DOHH2 (cell line): ENCODE data around the gene GH2.

Experiments
- H3F3A ChIP-seq: fragments of 200-600 bp; sonication (generic), shearing (Covaris generic); 2 replicates; pipeline ENCODE4 v1.6.0; 2016; ENCODE audit warnings: antibody characterized with exemption, mild to moderate bottlenecking; ENCODE audit not compliant: control insufficient read depth, insufficient read depth
- H3K27ac ChIP-seq: fragments of 200-600 bp; sonication (generic); 2 replicates; pipeline ENCODE4 v1.5.1; 2014; ENCODE audit warnings: low read depth, mild to moderate bottlenecking, low read length, moderate library complexity
- H3K27me3 ChIP-seq: fragments of 200-600 bp; sonication (generic); 2 replicates; pipeline ENCODE4 v1.6.1; 2014; ENCODE audit warnings: mild to moderate bottlenecking, low read length, mixed read lengths; ENCODE audit not compliant: control insufficient read depth
- H3K36me3 ChIP-seq: fragments of 200-600 bp; sonication (generic); 2 replicates; pipeline ENCODE4 v1.6.1; 2014; ENCODE audit warnings: mild to moderate bottlenecking, low read length, moderate library complexity, mixed read lengths; ENCODE audit not compliant: control insufficient read depth
- H3K4me1 ChIP-seq: fragments of 200-600 bp; sonication (generic); 2 replicates; pipeline ENCODE4 v1.6.1; 2014; ENCODE audit warnings: mild to moderate bottlenecking, low read length, mixed read lengths; ENCODE audit not compliant: control insufficient read depth
- H3K4me2 ChIP-seq: fragments of 200-600 bp; sonication (generic); 2 replicates; pipeline ENCODE4 v1.6.0; 2014; ENCODE audit warnings: mild to moderate bottlenecking, low read length, moderate library complexity
- H3K4me3 ChIP-seq: fragments of 200-600 bp; sonication (generic); 2 replicates; pipeline ENCODE4 v1.5.1; 2014; ENCODE audit warnings: mild to moderate bottlenecking, low read length, mixed read lengths
- H3K79me2 ChIP-seq: fragments of 200-600 bp; sonication (generic); 2 replicates; pipeline ENCODE4 v1.6.1; 2014; ENCODE audit warnings: mild to moderate bottlenecking, low read length, mixed read lengths; ENCODE audit not compliant: control insufficient read depth
- H3K9me2 ChIP-seq: fragments of 200-600 bp; sonication (generic); replicated peaks from 2 replicates; pipeline ENCODE4 v1.6.1; 2014; ENCODE audit warnings: mild to moderate bottlenecking, low read length, mixed read lengths; ENCODE audit not compliant: control insufficient read depth
- H3K9me3 ChIP-seq: fragments of 200-600 bp; sonication (generic); 2 replicates; pipeline ENCODE4 v1.6.1; 2014; ENCODE audit warnings: antibody characterized with exemption, low read length, mixed read lengths; ENCODE audit not compliant: control insufficient read depth, insufficient read depth
- H4K20me1 ChIP-seq: fragments of 200-600 bp; sonication (generic); 2 replicates; pipeline ENCODE4 v1.6.0; 2014; ENCODE audit warnings: low read depth, mild to moderate bottlenecking, antibody characterized with exemption, low read length, moderate library complexity; ENCODE audit not compliant: control insufficient read depth, insufficient read depth
- CTCF ChIP-seq: fragments of 200-600 bp; sonication (generic); IDR thresholded peaks from one replicate; pipeline ENCODE4 v1.5.1; 2014; ENCODE audit warnings: antibody characterized with exemption, mild to moderate bottlenecking, low read depth, low read length; ENCODE audit not compliant: poor library complexity, severe bottlenecking
- EZH2phosphoT487 ChIP-seq: fragments of 200-600 bp; sonication (generic); IDR thresholded peaks from 2 replicates; pipeline ENCODE4 v1.6.1; 2017; ENCODE audit warnings: borderline replicate concordance, mild to moderate bottlenecking, antibody characterized with exemption, low read length, moderate library complexity, mixed read lengths

GH2 gene

GRCh38 chr17:63833741-63834373 lies 47.9 kb downstream of the GH2 start:
- Histone ChIP-seq H3K36me3 (peaks cover 94% of the 10 kb centered on the region), H3K27ac (no peak overlapping the region), H3K4me1 (peaks cover 26% of the 10 kb centered on the region), H3K79me2 (peaks cover 47% of the 10 kb centered on the region), H3K9me3 (no peaks in the 10 kb centered on the region), H4K20me1 (no peaks in the 10 kb centered on the region; the same call in 1 of the 2 replicates), H3K4me2 (no peak overlapping the region), H3K9me2 (no peaks in the 10 kb centered on the region), H3F3A (peaks cover 13% of the 10 kb centered on the region), H3K27me3 (no peaks in the 10 kb centered on the region), H3K4me3 (no peak overlapping the region)
- TF ChIP-seq CTCF (no peak), EZH2phosphoT487 (no peak)

GRCh38 chr17:63833026-63833740 lies 48.6 kb downstream of the GH2 start:
- no peak overlapping the region for H3K27ac ChIP-seq
- H3K36me3 ChIP-seq = peaks cover 94% of the 10 kb centered on the region
- H3K4me3 ChIP-seq = no peak overlapping the region
- H3F3A ChIP-seq = peaks cover 13% of the 10 kb centered on the region
- no peak for TF ChIP-seq EZH2phosphoT487
- TF ChIP-seq CTCF = no peak
- no peaks in the 10 kb centered on the region for H3K27me3 ChIP-seq
- peaks cover 47% of the 10 kb centered on the region for H3K79me2 ChIP-seq
- no peaks in the 10 kb centered on the region for H3K9me3 ChIP-seq
- no peak overlapping the region for H3K4me2 ChIP-seq
- H3K9me2 ChIP-seq = no peaks in the 10 kb centered on the region
- H4K20me1 ChIP-seq = peaks cover 5% of the 10 kb centered on the region; the same call in 1 of the 2 replicates
- peaks cover 28% of the 10 kb centered on the region for H3K4me1 ChIP-seq

- H3K36me3 ChIP-seq = peaks cover 97% of the 10 kb centered on the region
Observed at GRCh38 chr17:63832455-63832854, 49.3 kb downstream of the GH2 start.

More at GRCh38 chr17:63832455-63832854, 49.3 kb downstream of the GH2 start:
- Histone ChIP-seq H3K4me1 (peaks cover 30% of the 10 kb centered on the region), H3K27ac (no peak overlapping the region), H3F3A (peaks cover 13% of the 10 kb centered on the region), H3K79me2 (peaks cover 47% of the 10 kb centered on the region), H3K4me3 (no peak overlapping the region), H3K9me3 (no peaks in the 10 kb centered on the region), H3K27me3 (no peaks in the 10 kb centered on the region), H3K4me2 (no peak overlapping the region), H3K9me2 (no peaks in the 10 kb centered on the region), H4K20me1 (peaks cover 7% of the 10 kb centered on the region; the same call in 1 of the 2 replicates)
- no peak for TF ChIP-seq CTCF
- TF ChIP-seq EZH2phosphoT487 = no peak
